Measurements from ENCODE around the gene PCSK6. TPM values are rescaled to one million over a fixed set of nuclear protein-coding genes. Genes with fewer than 3 reads are reported as not detected.
A peak's percentile ranks its signal among the peaks of the same experiment; 100 is the strongest.
"Not testable (repeated sequence)": the region's sequence is repeated elsewhere in the genome, so short reads cannot be mapped to it uniquely, and the experiment has no call there.

Gene PCSK6
- total RNA-seq, 1 donor from 2014 or later: 6.8 TPM

DNA sequence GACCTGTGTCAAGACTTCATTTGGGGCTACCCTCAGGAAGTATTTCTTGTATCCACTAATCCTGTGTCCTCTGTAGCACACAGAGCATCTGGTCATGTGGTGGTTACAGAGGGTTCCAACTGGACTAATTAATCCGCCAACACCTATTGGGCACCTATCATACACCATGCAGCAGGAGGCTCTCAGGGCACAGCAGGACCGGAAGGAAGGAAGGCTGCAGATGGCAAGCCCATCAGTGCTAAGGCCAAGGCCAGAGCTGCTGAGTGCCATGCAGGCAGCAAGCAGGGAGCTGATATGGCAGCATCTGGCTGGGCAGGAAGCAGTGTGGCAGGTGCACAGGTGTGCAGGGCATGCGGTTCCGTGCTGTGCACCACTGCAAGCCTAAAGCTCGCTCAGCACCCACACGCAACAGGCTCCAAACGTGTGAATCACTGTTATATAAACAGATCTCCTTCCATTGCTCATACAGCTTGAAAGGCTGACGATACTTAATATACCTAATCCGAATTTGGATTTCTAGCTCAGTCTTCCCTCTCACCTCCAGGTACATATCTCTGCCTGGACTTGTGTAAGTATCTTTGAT is 130.1 kb downstream of the PCSK6 start:
- no peak for TF ChIP-seq CTCF (IDR thresholded peaks at IDR 0.05; ENCODE audit: insufficient read depth, low read length, severe bottlenecking)
- no peak overlapping the region for H3K4me3 ChIP-seq (ENCODE audit: low read depth, low read length)
- no peaks in the 10 kb centered on the region for H3K36me3 ChIP-seq (ENCODE audit: control insufficient read depth, insufficient read depth, low read length)
- FAIRE-seq (peak; percentile 90), DNase-seq (ENCODE audit: low read depth) (peak; percentile 93)
- no peaks in the 10 kb centered on the region for H3K27me3 ChIP-seq (ENCODE audit: control insufficient read depth, insufficient read depth, low read length)

- Histone ChIP-seq H3K4me3 (ENCODE audit: low read depth, low read length) (no peak overlapping the region), H3K27me3 (ENCODE audit: control insufficient read depth, insufficient read depth, low read length) (no peaks in the 10 kb centered on the region), H3K36me3 (ENCODE audit: control insufficient read depth, insufficient read depth, low read length) (no peaks in the 10 kb centered on the region)
- TF ChIP-seq CTCF (IDR thresholded peaks at IDR 0.05; ENCODE audit: insufficient read depth, low read length, severe bottlenecking): no peak
- DNase-seq (ENCODE audit: low read depth) (peak; percentile 97), FAIRE-seq (peak; percentile 90)
These were observed 130.6 kb downstream of the PCSK6 start for GRCh38 chr15:101358895-101359294.

DNA sequence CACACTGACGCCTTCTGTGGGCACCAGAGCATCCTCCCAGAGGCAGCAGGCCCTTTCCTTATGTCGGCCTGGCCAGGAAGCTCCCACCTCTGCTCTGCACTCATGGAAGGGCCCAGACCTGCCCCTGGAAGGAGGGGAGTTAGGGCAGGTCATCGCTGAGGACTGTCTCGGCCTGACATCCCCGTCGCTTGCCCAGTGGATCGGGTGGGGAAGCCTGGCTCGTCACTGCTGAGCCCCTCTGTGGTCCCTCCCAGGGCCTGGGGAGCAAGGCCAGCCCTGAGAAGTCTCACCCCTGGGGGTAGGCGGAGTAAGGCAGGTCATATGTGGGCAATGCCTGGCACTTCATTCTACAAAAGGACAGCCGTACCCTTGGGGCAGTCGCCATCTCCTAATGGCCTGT is 131.6 kb downstream of the PCSK6 start:
- Histone ChIP-seq H3K36me3 (ENCODE audit: control insufficient read depth, insufficient read depth, low read length) (no peaks in the 10 kb centered on the region), H3K4me3 (ENCODE audit: low read depth, low read length) (no peak overlapping the region), H3K27me3 (ENCODE audit: control insufficient read depth, insufficient read depth, low read length) (no peaks in the 10 kb centered on the region)
- FAIRE-seq (no peak), DNase-seq (ENCODE audit: low read depth) (no peak)
- no peak for TF ChIP-seq CTCF (IDR thresholded peaks at IDR 0.05; ENCODE audit: insufficient read depth, low read length, severe bottlenecking)

DNA sequence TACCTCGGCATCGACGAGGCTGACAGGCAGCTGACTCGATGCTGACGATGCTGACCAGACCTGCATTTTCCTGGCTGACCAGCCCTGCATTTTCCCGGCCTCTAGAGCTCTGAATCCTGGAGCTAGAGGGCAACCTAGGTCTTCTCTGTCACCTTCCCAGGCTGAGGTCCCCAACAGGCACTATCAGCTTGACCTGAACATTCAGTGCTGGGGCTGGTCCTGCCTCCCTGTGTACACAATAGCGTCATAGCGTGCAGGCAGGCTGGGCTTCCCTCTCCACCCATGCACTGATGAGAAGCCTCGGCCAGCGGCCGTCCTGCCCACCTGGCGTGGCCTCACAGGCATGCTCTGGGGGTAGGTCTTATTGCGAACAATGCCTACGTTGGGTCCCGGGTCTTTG is 132.2 kb downstream of the PCSK6 start:
- no peak for TF ChIP-seq CTCF (IDR thresholded peaks at IDR 0.05; ENCODE audit: insufficient read depth, low read length, severe bottlenecking)
- Histone ChIP-seq H3K27me3 (ENCODE audit: control insufficient read depth, insufficient read depth, low read length) (no peaks in the 10 kb centered on the region), H3K4me3 (ENCODE audit: low read depth, low read length) (no peak overlapping the region), H3K36me3 (ENCODE audit: control insufficient read depth, insufficient read depth, low read length) (no peaks in the 10 kb centered on the region)
- DNase-seq (ENCODE audit: low read depth): peak; percentile 46
- no peak for FAIRE-seq

DNA sequence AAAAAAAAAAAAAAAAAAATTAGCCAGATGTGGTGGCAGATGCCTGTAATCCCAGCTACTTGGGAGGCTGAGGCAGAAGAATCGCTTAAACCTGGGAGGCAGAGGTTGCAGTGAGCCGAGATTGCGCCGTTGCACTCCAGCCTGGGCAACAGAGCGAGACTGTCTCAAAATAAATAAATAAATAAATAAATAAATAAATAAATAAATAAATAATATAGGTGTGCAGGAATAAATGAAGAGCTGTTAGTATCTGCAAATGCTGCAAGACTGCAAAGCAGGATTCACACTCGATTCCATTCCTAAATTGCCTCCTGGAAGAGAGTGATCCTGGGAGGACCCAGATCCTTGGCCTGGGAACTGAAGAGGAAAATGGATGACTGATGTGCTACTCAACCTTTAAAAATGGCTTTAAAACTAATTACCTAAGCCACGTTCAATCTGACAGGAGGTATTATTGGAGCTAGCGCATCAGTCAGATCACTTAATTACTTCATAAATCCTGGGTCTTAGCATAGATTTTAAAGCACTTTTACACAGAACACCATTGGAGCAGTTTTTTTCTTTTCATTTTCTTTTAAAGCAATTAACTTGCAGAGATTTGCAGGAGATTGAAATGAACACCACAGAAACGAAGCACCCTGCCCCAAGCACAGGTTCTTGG is 132.9 kb downstream of the PCSK6 start:
- not testable (repeated sequence) for H3K36me3 ChIP-seq (ENCODE audit: control insufficient read depth, insufficient read depth, low read length); FAIRE-seq; H3K27me3 ChIP-seq (ENCODE audit: control insufficient read depth, insufficient read depth, low read length); DNase-seq (ENCODE audit: low read depth); H3K4me3 ChIP-seq (ENCODE audit: low read depth, low read length)

DNA sequence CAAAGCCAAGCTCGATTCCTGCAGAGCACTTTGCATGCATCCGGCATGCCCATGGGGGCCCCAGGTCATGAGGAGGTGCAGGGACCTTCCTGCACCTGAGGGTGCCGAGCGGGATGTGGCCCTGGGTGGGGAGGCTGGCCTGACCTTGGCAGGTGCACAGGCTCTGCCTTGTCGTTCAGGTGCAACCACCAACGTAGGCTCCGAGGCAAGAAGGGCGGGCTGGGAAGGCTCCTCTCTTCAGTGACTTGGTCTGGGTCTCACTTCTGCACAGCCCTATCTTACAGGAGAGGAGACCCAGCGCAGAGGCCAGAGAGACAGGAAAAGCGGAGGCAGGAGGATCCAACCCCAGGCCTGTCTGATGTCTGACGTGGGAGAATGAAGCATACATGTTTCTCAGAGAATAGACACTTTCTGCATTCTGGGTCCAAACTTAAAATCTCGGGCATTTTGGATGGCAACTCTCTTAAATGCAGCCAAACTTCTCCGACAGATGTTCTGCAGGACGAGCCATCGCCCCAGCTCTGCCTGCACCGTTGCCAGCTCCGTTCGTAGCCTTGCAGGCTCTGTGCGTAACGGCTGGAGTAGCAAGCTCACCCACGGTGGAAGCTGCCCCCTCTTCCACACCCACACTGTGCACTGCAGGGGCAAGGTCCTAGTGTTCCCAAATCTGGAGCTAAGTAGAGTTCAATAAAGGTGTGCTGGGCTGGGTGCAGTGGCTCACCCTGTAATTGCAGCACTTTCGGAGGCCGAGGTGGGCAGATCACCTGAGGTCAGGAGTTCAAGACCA is 133.6 kb downstream of the PCSK6 start:
- Histone ChIP-seq H3K27me3 (ENCODE audit: control insufficient read depth, insufficient read depth, low read length) (no peaks in the 10 kb centered on the region), H3K36me3 (ENCODE audit: control insufficient read depth, insufficient read depth, low read length) (no peaks in the 10 kb centered on the region), H3K4me3 (ENCODE audit: low read depth, low read length) (no peak overlapping the region)
- FAIRE-seq (no peak), DNase-seq (ENCODE audit: low read depth) (no peak)
- no peak for TF ChIP-seq CTCF (IDR thresholded peaks at IDR 0.05; ENCODE audit: insufficient read depth, low read length, severe bottlenecking)

Data from bronchial epithelial cell (primary cell).